Right ventricle myocardium superior (tissue), 1 donor: ENCODE results near the gene FGF14. TPM values are rescaled to one million over a fixed set of nuclear protein-coding genes. Genes with fewer than 3 reads are reported as not detected.

ENCODE experiments used
- ATAC-seq: fragments of 200-7000 bp; cut with Tn5 transposase; one replicate; pipeline ENCODE4 v1.9.1; 2020; ENCODE audit warnings: mild to moderate bottlenecking; ENCODE audit not compliant: poor library complexity
- DNase-seq: peaks from one replicate; pipeline ENCODE4 v3.0.0-alpha.2; 2020
- intact Hi-C: fragments of 100-400 bp; cut with DNase I; formaldehyde crosslinking; loops from one replicate; pipeline ENCODE4 v1.11.2; 2022
- long read RNA-seq: library from polyadenylated mRNA; unstranded; transcript quantifications from one replicate; pipeline ENCODE4 v2.0.0, GENCODE V29; 2021
- total RNA-seq: library from RNA; stranded (reverse); fragmentation: NEBNext Ultra II Directional; extraction: Animal tissue kit (Norgen Biotek cat#: 25700); gene quantifications from one replicate; pipeline ENCODE4 v1.2.1, GENCODE V29; 2021
- donor health status: DM: no; HTN: yes; CAD: no; lungs with severe emphysema.

The FGF14 gene
- total RNA-seq = 2.6 TPM
- long read RNA-seq, partial matches to known transcripts = 2 of 2 reads
- long read RNA-seq, other reads (novel, unspliced or antisense) = 0 of 2 reads

DNA sequence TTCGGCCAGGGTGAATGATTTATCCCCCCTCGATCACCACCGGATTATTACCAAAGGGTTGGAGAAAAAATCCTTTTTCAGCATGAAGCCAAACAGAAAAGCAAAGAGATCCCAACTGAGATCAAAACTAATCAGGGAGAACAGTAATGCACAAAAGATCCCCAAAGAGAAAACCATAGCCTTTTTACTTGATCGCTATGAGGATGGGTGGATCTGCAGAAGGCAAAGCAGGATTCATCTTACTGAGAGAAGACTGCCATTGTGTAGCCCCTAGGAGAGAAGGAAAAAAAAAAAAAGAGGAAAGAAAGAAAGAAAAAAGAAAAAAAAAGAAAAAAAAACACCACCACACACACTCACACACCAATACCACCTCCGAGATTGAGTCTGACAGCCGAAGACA is at the start of gene FGF14:
FGF14 (minus strand) TSS at position 283 of the 400 bp plus-strand sequence.
- peak; percentile 26 for ATAC-seq
- intact Hi-C loops = no loop called here
- no peak for DNase-seq

DNA sequence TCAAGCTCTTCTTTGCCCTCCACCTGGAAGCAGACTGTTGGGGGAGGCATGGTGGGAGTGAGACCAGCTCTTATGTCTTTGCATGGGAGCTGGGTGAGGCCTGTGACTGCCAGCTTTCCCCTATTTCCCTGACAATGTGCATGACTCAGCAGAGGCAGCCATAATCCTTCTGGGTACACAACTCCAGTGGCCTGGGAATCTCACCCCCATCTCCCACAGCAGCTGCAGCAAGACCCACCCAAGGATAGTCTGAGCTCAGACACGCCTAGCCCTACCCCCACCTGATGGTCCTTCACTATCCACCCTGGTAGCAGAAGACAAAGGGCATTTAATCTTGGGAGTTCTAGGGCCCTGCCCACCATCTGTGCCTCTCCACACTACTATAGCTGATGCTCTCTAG is 41.4 kb upstream of the FGF14 start:
- no peak for ATAC-seq
- no peak for DNase-seq
- intact Hi-C loops = no loop called here

DNA sequence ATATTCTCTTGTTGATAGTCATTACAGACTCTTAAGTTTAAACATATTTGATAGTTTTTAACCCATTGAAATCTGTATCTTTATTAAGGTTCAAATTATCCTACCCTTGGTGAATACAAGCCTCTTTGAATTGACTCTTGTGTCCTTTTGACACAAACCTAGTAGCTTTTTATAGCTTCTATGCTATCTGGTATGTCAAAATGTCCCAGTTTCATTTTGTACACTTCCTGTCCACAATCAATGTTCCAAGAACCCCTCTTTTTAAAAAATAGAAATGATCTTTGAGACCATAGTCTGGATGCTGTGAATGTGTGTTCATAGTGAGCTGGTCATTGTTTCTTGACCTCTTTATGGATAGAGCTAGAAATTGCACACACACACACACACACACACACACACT is 39.2 kb upstream of the FGF14 start:
- no peak for ATAC-seq
- intact Hi-C loops = no loop called here
- no peak for DNase-seq

DNA sequence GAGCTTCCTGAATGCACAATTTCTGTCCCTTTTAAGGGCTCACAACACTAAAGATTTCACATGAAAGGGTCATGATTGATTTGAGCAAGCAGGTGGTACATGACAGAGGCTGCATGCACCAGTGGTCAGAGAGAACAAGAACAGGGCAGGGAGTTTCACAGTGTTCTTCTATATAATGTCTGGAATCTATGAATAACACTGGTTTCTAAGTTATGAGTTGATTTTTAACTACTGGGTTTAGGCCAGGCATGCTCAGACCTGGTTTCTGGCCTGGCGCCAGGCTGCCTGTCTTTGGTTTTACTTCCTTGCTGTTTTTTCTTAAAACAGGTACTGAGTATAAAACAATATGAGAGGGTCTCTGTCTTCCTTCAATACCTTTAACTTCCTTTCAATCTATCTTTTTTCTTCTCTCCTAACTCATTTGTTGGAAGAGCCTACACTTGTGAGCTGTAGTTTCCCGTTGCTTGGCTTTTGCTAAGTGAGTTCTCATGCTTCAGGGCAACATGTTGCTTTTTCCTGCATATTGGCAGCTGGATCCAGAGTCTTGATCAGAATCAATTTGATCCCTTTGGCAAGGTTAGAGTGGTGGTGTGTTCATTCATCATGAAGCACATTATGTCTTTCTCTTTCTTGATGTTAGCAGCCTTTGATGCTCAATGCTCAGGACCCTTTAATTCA is 38.5 kb upstream of the FGF14 start:
- ATAC-seq = no peak
- no peak for DNase-seq
- intact Hi-C loops = no loop called here

DNA sequence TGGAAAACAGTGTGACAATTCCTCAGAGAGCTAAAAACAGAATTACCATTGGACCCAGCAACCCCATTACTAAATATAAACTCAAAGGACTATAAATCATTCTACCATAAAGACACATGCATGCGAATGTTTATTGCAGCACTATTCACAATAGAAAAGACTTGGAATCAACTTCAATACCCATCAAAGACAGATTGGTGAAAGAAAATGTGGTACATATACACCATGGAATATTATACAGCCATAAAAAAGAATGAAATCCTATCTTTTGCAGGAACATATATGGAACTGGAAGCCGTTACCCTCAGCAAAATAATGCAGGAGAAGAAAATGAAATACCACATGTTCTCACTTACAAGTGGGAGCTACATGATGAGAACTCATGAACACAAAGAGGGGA is 20.8 kb upstream of the FGF14 start:
- no peak for ATAC-seq
- intact Hi-C loops = no loop called here

DNA sequence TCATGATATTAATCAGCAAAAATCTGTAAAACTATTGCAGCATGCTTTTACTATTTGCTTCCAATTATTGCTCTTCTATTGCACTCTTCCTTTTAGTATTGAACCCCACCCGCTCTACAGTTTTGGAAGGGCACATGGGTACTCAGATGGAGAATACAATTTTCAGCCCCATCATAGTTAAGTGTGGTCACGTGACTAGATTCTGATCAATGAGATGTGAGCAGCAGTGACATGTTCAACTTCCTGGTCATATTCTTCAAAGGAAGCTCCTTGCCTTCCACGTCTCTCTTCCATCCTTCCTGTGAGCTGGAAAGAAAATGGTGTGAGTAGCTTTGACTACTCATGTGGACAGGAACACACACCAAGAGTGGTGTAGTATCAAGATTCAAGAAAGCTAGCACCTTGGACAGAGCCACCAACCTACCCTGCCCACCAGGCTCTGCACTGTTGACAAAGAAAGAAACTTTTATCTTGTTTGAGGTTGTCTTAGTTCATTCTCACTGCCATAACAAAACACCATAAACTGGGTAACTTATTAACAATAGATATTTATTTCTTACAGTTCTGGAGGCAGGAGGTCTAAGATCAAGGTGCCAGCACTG is 3.8 kb upstream of the FGF14 start:
- DNase-seq (no peak), ATAC-seq (no peak)
- intact Hi-C loops = no loop called here

More for the DNA sequence above, 20.8 kb upstream of the FGF14 start:
- DNase-seq = no peak

DNA sequence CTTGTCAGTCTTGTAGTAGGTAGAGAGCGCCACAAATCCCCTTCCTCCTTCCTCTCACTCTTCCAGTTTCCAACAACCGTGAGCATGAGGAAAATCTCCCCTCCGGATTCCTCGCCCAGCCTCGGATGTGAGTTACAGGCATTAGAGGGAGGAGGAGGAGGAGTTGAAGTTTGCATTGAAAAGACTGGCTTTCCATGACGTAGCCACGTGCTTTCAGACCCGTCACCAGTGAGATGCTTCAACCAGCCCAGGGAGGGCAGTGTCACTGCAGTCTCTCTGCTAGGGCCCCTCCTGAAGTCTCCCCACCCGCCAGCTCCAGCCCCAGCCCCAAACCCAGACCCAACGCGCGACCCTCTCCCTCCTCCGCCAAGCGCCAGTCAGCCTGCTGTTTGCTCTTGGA is 442 bp upstream of the FGF14 start:
- intact Hi-C loops = no loop called here
- peak; percentile 48 for DNase-seq
- peak; percentile 68 for ATAC-seq

DNA sequence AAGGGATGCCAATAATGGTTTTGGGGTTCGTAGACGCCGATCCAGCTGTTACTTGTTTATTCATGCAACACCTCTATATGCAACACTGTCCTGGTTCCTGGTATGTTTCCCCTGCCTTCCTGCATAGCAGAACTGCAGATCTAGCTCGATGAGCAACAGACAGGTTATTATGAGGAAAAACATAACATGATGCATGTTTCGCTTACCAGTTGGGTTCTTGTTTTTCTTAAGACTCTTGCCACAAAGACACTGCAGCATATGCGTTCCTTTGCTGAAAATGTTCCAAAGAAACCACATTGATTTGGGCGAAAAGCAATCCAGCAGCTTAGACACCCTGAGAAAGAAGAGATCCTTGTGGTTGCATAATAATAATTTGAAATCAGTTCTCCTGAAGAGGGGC is 583 bp downstream of the FGF14 start:
- DNase-seq (no peak), ATAC-seq (peak; percentile 28)
- intact Hi-C loops = no loop called here

DNA sequence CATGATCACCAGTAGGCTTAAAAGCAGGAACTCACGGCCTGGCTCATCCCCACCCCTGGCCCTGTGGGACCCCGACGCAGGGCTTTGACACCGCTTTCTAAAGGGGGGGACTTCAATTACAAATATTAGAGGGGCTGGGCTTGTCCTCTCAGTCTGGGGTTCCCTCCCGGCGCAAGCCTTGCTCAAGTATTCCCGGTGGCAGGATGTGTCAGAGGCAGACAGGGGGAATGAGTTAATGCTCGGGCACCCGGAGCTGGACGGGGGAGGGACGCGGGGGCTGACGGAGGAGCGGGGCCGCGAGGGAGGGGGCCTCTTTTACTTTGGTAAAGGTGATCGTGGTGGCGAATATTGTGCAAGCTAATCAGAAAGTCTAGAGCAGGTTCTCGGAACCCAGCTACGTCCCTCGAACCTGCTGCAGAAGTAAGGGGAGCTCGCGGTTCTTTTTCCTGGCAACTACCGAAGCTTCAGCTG is 1.1 kb downstream of the FGF14 start:
- ATAC-seq = peak; percentile 68
- peak; percentile 45 for DNase-seq
- intact Hi-C loops = no loop called here

DNA sequence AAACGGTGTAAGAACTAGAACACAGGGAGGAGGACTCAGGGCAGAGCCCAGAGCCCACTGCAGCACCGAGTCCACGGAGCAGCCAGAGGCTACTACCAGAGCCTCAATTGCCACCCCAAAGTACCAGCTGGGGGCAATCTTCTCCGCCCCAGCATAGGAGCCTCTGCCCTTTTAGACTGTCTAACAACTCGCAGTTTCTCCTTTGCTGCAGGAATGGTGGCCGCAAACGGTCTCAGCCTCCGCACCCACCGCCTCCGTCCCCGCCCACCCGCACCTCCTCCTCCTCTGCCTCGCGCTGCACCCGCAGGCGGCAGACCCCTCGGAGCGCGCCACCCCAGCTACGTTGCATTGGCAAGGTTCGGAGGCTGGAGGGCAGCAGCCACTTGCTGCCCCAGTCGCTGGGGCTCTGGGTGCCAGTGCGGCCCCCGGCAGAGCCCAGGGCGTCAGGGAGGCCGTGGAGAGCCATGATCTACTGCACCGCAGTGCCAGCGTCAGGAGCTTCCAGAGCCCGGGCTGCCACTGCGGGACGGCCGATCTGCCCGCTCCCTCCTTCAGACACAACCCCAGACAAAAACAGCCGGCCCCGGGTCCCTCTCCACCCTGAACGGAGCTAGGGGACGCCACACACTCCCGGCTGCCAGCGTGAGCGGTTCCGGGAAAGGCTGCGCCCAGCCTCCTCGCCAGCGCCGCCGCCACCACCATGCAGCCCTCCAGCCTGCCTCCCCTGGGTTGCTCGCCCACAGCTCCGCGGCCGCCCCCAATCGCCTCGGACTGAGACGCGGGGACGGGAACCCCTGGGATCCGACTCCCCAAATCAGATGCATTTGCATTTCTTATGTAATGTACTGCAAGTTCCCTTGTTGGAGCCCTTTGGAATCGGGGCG is 1.8 kb downstream of the FGF14 start:
- intact Hi-C loops = no loop called here
- DNase-seq (peak; percentile 46), ATAC-seq (peak; percentile 64)

DNA sequence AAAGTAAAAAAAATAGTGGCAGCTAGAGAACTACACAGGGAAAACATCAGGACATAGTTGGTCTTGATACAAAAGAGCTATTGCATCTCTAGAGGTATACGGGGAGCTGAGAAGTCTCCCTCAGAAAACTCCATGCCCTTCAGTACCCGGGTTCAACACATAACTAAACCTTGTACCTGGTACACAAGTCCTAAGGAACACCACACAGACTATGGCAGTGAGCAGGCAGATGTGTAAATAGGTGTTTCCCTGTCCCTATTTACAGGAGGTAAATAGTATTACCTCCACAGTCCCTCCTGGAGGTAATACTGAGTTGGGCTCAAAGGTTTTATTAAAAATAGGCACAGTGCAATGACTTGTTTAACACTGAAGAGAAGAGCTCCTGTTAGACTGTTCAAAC is 5.9 kb downstream of the FGF14 start:
- DNase-seq = no peak
- no peak for ATAC-seq
- intact Hi-C loops = no loop called here

DNA sequence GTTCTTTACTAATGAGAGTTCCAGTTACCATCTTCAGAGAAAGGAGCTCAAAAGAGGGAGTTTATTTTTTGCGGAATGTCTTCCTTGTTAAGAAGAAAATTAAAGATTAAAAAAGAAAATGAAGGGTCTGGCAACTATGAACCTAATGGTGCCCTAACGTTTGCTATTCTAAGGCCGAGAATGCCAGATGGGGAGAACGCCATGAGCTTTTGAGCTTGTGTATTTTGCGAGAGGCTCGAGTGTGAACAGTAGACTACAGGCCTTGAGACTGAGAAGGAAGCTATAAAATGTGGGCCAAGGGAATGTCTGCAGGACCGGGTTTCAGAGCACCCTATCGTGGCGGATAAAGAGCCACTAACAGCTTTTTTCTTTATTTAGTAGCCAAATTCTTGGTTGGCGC is 6.7 kb downstream of the FGF14 start:
- no peak for ATAC-seq
- no peak for DNase-seq
- intact Hi-C loops = no loop called here

DNA sequence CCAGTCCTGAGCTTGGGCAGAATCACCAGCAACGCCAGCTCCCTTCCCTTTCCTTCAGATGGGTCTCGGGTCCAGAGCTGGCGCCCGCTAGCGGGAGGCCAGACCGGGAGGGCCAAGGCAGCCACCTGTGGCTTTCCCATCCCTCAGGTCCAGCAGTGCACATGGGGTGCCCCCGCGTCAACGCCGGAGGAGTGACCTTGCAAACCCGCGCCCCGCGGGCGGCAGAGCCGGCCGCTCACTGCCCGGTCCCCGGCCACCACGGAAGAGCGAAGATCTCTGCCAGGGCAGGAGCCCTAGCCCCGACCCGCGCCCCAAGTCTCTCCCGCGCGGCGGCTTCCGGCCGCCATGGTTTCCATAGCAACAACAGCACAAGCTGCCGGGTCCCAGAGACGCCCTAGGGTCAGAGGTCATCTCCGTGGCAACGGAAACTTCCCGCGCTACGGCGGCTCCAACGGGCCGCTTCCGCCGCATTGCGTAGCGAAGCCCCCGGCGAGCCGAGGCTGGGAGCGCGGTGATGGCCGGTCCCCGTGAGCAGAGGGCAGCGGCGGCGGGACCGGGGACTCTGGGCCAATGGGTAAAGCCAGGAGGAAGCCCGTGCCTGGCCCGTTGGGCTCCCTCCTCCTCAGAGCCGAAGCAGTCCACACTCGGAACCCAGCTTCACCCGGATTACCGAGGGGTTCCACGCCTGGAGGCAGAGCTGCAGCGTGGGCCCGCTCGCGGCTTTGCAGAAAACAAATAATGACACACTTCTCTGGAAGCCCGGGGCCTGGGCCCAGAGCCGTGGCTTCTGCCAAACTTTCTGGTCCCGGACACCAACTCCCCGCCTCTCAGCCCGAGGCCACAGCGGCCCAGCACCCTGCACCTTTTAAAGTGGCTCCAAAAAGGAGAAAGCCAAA is 7.4 kb downstream of the FGF14 start:
- ATAC-seq = peak; percentile 99
- peak; percentile 96 for DNase-seq
- intact Hi-C loops = no loop called here

DNA sequence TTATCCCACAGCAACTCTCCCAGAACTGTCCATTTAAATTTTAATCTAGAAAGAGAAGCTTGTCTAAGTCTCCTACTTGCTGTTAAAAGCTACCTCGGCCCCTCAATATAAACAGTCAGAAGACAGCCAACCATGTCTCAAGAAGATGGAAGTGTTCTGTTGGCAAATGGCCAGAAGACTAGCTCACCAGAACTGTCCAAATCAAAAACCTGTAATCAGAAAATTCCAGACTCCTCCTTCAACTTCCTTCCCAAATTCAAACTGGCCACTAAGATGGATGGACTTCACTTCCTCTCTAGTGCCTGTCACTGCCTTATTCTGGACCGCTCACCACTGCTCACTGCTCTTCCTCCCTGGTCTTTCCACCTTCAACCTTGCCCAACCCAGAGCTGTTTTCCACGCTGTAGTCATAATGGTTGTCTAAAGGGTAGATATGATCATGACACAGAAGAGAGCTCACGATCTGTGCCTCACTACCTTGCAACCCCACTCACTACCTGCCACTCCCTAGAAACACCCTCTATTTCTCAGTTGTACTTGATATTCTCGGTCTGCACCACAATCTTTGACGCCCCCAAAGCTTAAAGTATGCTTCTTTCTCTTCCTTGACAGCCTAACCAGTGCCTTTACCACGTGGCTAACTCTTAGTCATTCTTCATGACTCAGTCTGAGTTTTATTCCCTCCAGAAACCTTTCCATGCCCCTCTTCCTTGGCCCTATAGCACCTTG is 9.2 kb downstream of the FGF14 start:
- ATAC-seq (no peak), DNase-seq (no peak)
- intact Hi-C loops = no loop called here

DNA sequence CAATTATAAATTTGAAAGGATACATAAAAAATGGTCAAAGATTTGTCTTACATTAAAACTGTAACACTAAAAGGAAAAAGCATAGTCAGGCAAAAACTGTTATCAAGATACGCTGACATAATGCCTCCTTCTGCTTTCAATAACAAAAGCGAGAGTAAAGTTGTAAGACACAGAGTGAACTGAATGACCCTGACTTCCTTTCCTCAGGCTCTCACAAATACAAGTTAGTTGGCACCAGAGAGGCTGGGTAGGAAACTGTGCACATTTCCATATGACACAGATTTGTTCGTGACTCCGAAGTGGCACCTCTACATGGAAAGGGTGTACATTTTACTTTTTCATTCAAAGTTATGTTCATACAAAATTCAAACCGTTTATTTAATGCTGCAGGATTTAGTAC is 15.4 kb downstream of the FGF14 start:
- ATAC-seq (no peak), DNase-seq (no peak)
- intact Hi-C loops = no loop called here

DNA sequence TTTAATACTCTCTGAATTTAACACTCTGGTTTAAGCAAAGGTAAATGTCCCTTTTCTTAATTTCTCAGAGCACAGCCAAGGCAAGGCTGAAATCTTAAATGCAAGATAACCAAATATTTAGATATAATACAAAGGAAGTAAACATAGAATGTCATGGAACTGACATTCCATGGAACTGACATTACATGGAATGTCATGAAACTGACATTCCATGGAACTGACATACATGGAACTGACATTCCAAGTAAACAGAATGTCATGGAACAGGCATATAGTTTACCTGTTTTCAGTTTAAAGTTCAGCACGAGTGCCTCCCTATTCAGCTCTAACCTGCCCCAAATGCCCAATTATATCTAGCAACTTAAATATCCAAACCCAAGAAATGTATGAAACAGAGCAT is 21.8 kb downstream of the FGF14 start:
- intact Hi-C loops = no loop called here
- ATAC-seq = no peak
- DNase-seq = no peak

DNA sequence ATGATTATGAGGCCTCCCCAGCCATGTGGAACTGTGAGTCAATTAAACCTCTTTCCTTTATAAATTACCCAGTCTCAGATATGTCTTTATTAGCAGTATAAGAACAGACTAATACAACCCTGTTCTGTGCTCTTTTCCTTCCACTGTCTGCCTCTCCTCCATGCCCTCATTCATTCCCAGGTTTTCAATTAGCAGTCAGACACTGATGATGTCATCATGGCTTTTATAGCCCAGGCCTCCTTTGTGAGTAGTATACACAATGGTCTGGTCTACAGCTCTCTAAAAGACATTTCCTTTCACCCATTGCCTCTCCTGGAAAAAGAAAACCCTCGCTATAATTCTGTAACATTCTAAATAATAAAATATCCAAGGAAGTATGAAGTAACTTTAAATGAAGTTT is 25.5 kb downstream of the FGF14 start:
- ATAC-seq = no peak
- intact Hi-C loops = no loop called here
- DNase-seq = no peak

DNA sequence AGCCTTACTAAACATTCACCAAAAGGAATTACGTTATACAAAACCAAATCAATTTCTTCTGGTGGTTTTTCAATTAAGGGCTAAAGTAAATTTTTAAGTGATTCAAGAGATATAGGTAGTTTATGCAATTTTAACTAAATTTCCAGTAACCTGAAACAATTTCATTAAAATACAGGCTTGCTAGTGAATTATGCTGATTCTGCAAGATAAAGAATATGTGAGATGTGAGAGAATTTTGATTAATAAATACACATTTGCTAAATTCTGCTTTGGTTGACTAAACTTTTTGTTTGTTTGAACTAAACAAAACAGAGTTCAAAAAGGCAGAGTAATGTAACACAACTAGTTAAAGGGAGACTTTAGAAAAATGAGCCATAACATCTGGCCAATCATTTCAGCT is 27.1 kb downstream of the FGF14 start:
- intact Hi-C loops = no loop called here
- DNase-seq (no peak), ATAC-seq (no peak)
